NCI-H1417 treated with DMSO at 0.1 percent for 48 hours (cell line): ENCODE results near the gene RFX2.
"Not testable (repeated sequence)": the region's sequence is repeated elsewhere in the genome, so short reads cannot be mapped to it uniquely, and the experiment has no call there.

Experiments
- DNase-seq: peaks from one replicate; lab custom pipeline; 2025; lab: John Stamatoyannopoulos, UW

Gene RFX2

DNA sequence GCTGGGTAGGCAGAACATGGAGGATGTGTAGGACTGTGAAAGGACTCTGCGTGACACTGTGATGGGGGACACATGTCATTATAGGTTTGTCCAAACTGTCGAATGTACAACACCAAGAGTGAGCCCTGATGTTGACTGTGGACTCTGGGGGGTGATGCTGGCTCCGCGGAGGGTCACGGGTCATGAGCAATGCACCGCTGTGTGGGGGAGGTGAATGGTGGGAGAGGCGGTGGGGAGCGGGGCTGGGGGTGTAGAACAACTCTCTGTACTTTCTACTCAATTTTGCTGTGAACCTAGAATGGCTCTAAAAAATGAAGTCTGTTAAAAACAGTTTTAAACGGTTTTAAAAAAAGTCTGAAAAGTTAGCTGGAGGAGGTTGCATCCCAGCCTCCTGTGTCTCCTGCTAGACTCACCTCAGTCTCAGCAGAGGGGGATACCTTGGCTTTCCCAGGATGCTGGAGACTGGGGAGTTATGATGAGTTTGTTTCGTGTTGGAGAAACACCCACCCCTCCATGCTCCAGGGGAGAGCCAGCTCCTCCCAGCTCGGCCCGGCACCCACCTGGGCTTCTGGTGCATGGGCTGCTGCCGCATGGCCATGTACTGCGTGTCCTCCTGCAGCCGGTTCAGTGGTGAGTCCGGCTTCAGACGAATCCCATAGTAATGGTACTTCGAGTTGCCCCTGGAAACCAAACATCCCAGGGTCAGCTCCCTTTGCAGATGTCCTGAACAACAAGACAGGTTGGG, 97.7 kb downstream of the RFX2 start:
- no peak for DNase-seq

DNA sequence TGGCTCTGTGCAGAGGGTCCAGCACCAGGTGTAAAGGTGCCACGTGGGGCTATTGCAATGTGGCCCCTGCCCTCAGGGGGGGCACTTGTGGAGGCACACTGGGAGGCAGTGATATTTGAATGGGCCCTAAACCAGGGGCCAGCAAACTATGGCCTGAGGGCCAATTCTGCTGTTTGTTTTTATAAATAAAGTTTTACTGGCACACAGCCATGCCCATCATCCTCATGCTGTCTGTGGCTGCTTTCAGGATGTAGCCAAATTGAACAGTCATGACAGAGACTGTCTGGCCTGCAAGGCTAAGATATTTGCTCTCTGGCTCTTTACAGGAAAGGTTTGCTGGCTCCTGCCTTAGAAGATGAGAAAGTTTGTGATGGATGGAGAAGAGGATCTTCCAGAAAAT, 98.5 kb downstream of the RFX2 start:
- DNase-seq, result no peak

DNA sequence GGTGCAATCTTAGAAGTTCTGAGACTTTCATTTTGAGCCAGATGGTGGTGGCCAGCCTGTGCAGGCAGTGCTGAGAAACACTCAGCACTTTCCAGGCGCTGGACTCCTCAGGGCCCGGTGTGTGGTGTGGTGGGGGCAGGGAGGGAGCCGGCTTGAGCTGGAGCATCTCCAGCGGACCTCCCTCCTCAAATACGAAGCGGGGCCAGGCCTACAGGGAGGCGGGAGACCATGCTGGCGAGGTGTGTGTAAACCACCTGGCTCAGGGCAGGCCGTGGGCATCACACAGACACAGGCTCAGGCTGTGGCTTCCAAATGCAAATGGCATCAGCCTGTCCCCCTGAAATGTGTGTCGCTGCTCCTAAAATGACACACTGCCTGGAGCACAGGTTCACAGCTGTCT, 99.1 kb downstream of the RFX2 start:
- no peak for DNase-seq

DNA sequence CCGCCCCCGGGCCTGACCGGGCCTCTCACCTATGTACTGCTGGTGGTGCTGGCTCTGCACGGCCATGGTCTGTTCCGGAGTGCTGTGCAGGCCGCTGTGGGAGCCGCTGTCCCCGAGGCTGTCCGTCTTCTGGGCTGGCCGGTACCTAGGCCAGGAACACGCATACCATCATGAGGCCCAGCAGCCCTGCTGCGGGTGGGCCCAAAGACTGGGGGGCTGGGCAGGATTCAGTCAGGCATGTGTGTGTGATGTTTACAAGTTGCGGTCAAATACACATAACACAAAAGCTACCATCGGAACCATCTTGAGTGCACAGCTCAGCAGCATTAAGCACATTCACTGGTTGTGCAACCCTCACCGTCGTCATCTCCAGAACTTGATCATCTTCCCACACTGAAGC, 100.2 kb downstream of the RFX2 start:
- no peak for DNase-seq

DNA sequence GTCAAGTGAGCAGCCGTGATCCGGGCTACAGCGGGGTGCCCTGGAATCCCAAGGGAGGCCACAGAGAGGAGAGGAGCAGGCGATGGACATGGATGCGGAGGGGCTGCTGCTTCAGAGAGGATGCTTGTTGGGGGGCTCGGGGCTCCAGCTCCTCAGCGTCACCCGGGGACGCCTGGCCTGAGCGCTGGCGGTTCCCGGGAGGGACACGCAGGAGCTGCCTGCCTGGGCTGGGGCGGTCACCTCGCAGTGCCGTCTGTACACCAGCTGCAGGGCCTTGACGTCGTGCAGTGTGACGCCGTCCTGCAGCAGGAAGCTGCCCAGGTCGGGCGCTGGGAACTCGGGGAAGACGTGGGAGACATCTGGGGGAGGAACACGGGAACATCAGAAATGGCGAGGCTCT, 102.4 kb downstream of the RFX2 start:
- DNase-seq, result no peak

DNA sequence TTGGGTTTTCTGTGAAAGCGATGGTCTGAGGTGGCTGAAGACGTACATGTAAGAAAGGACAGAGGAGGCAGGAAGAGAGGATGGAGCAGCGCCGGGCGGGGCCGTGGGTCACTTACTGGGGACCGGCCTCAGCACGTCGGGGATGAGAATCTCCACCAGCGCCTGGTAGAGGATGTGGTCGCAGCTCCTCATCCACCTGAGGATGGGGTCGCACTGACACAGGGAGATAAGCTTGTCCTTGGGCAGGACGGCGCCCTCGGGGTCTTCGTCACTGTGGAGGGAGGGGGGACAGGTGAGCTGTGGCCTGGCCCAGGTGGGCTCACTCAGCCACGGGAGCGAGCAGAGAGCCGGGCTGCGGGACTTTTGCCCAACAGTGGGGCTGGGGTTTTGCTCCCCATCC, 103.4 kb downstream of the RFX2 start:
- no peak for DNase-seq

DNA sequence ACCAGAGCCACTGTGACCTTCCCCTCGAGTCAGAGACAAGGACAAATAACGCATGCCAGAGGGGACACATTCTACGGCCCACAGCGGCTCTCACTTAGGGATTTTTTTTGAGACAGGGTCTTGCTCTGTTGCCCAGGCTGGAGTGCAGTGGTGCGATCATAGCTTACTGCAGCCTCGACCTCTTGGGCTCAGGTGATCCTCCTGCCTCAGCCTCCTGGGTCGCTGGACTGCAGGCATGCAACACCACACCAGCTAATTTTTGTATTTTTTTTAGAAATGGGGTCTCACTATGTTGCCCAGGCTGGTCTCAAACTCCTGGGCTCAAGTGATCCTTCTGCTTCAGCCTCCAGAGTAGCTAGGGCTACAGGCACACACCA, 104.2 kb downstream of the RFX2 start:
- DNase-seq, result not testable (repeated sequence)

DNA sequence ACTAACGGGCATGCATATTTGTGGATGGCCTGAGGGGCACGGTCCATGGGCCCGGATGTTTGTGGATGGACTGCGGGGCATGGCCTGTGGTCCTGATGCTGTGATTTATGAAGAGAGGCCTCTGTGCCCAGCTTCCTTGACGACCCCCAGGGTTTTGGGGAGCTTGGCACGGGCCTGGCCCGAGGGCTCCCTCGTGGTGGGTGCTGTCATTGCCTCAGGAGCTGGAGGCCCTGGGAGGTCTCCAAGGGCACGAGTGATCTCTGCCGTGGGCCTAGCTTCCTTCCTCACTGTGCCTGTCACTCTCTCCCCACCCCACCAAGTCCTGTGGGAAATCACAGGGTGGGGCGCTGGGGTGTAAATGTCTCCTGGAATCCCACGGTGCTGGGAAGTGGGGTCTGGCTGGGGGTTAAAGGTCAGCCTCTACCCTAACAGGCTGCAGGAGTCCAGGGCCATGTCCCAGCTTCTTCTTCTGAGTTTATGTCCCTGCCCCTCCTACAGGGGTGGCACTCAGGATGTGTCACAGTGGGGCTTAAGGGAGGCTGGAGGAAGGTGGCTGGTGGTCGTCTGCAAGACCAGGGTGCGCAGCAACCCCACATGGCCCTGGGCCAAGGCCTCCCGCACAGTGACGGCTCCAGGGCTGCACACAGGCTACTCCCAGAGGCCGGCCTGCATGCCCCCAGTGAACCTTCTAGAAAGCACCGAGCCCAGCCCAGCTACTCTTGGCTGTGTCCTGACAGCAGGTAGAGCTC, 104.8 kb downstream of the RFX2 start:
- DNase-seq, result no peak

DNA sequence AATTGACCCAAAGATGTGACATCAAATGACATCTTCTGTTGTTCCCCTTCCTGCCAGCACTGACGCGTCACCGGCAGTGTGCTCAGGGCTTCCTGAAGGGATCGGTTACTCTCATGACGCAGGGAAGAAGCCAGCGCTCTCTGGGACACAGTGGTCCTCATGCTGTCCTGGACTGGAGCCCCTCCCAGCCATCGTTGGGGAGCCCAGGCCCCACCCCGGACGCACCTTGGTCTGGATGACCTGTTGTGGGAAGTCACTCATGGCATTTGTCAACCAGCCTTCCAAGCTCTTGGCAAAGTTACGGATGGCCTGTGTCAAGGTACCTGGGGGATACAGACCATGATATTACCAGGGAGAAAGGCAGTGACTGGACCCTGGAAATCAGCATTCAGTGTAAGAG, 106.3 kb downstream of the RFX2 start:
- no peak for DNase-seq

DNA sequence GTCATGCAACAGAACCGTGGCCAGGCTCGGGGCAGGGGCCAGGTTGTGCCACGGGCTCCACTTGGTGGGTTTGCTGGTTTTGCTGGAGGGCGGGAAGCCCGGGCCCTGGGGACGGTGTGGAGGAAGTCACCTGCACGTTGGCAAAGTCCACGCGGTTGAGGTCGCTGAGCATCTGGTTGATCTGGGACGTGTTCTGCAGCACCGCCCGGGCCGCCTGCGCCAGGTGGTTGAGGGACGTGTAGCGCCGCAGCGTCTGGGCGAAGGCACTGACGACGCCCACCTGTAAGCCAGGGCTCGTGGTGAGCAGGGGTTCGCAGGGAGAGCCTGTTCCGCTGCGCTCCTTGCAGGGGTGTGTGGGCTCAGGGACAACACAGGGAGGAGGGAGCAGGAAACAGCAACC, 107.7 kb downstream of the RFX2 start:
- DNase-seq, result no peak

DNA sequence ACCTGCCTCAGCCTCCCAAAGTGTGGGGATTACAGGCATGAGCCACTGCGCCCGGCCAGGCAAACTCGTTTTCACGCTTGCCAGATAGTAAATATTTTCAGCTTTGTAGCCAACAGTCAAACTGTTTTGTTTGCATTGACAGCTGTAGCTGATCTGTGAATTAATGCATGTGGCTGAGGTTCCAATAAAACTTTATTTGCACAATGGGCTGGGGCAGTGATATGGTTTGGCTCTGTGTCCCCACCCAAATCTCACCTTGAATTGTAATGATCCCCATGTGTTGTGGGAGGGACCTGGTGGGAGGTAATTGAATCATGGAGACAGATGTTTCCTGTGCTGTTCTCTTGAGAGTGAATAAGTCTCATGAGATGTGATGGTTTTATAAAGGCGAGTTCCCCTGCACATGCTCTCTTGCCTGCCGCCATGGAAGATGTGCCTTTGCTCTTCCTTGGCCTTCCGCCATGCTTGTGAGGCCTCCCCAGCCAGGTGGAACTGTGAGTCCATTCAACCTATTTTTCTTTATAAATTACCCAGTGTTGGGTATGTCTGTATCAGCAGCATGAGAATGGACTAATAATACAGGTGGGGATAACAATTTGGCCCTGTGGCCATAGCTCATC, 110.0 kb downstream of the RFX2 start:
- DNase-seq, result no peak

DNA sequence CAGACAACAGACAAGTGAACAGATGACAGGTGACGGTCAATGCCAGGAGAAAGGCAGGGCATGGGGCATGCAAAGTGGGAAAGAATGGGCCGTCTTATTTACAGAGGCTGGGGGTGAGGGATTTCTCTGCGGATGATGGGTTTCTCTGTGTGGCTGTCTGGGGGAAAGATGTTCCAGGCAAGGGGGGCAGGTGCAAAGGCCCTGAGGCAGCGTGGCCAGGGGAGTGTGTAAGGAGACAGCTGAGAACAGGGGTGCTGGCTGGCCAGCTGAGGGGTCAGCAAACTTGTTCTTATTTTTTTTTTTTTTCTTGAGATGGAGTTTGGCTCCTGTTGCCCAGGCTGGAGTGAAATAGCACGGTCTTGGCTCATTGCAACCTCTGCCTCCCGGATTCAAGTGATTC, 110.6 kb downstream of the RFX2 start:
- no peak for DNase-seq

DNA sequence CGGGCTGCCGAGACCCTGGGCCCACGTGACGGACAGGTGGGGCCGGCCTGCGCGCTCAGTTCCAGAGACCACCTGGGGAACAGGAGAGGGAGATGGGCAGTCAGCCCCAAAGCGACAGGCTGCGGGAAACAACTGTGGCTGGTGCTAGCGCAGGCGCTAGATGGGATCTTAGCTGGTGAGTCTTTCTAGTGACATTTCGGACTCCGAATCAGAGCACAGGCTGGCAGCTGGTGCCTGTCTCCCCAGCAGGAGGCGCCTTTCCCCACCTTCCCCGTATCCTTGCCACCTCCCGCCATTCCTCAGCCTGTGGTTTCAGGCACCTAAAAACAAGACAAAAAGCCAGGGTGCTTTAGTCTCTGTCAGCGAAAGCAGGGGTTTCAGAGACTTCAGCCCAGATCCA, 112.9 kb downstream of the RFX2 start:
- DNase-seq, result no peak

DNA sequence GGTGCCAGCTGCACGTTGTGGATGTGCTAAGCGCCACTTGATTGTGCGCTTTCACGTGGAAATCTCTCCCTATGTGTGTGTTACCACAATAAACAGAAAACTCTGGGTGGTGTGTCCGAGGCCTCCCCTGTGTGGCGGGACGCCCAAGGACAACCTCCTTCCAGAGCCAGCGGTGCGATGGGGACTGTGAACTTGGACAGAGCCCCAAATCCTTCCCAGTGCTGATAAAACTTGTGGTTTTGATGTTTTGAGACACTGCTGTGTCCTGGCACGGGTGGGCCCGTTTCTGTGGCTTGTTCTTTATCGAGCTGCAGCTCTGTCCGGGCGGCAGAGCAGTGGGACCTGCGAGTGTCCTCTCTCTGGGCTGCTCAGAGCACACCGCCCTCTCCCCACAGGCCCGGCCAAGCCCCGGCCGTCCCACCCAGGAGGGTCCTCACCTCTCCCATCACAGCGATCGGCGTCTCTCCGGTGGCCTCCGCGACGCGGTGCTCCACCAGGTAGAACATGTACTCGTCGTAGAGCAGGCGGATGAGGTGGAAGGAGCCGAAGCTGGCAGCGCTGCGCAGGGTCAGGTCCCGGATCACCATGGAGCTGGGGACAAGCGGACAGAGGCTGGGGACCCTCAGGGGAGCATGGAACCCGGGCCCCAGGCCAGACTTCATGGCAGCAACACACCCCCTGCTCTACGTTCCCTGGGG, 113.5 kb downstream of the RFX2 start:
- DNase-seq, result no peak

DNA sequence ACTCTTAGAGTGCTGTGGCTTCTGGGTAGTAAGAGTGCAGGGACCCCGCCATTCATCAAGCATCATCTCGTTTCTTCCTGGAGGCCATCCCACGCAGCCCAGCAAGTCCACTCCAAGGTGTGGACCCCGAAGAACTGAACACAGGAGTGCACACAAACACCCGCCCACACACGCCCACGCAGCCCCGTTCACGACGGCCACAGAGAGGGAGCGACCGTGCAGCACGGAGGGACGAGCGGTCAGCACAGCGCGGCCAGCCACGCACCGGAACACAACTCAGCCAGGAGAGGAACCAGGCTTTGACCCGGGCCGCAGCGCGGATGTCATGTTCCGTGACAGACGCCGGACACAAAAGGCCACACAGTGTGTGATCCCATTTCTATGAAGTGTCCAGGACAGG, 114.2 kb downstream of the RFX2 start:
- no peak for DNase-seq

DNA sequence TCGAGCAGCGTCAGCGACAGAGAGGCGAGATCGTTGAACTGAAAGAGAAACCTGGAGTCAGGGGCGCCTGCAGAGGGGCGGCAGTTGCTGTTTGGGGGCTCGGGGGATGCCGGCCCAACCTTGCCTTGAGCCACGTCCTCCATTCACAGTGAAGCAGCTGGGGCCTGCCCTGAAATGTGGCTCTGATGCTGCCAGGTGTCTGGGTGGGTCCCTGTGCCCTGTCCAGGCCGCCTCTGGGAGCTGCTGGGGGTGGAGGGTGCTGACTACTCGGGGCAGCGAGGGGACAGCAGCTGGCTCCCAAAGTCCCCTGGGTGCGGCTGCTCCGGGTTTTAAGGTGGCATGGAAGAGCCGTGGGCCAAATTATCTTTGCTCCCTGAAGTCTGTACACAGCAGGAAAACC, 114.7 kb downstream of the RFX2 start:
- DNase-seq, result no peak

DNA sequence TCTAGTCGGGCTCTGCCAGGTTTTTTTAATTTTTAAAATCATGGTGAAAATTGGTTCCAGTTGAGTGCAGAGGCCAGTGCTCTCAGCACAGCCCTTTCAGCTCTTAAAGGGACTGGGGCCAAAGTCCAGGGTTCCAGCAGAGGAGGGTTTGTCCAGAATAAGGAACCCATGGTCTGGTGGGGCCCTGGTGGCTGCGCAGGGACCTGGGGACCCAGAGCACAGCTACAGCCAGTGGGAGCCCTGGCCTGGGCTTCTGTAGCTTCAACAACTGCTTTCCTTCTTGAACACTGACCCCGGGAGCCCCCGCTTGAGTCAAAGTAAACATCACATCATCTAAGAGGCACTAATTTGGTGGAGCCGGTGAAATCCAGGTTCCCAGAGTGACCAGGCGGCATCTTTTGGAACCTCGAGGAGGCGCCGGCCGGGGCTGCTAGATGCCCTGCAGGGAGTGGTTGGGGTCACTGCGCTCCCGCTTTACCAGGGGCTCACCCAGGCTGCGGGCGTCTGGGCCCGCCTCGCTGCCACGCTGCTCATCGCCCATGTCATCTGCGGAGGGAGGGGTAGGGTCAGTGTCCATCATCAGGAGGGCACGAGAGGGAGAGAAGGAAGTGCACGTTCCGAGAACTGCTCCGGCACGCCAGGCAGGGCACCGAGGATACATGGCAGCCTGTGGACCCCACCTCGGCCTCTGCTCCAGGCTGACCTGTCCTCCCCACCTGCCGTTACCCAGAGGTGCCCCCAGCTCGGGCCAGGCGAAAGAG, 115.7 kb downstream of the RFX2 start:
- no peak for DNase-seq

DNA sequence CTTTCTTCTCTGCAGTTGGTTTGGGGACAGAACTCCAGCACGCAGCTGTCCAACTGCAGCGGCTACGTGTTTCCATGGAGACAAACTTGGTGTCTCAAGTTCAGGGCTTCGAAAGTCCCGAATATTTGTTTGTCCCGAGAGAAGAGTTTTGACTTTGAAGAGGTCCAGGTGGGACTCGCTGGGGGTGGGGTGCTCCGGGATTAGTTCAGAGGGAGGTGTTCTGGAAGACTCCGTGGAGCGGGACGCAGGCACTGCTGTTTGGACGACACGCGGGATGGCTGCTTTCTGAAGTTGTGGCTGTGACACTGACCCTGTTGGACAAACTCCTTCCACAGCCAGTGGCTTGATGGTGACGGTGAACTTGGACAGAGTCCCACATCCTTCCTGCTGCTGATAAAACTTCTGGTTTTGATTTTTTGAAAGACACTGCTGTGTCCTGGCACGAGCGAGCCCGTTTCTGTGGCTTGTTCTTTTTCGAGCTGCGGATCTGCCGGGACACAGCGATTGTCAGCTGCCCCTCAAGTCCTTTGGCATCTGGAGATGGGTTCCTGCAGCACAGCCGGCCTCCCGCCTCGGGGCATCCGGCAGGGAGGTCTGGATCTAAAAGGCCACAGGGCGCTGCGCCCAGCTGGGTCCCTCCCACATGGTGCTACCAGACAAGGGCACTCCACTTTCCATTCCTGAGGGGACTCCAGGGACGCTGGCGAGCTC, 116.5 kb downstream of the RFX2 start:
- DNase-seq, result no peak

DNA sequence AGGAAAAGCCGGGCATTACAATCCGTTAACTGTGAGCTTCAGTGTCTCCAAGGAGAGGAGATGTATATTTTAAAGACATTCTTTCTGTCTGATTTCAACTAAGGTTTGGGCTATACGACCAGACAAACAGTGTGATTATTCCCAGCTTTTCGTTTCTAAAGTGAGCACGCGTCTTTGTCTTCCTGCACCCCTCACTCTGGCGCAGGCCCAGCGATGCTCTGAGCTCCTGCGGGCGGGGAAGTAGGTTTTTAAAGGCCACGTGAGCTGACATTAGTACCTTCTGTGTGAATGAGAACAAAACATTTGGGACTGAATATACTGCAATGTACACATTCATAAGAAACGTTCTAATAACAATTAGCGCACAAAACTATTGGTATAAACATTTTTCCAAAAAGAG, 117.1 kb downstream of the RFX2 start:
- DNase-seq, result no peak

DNA sequence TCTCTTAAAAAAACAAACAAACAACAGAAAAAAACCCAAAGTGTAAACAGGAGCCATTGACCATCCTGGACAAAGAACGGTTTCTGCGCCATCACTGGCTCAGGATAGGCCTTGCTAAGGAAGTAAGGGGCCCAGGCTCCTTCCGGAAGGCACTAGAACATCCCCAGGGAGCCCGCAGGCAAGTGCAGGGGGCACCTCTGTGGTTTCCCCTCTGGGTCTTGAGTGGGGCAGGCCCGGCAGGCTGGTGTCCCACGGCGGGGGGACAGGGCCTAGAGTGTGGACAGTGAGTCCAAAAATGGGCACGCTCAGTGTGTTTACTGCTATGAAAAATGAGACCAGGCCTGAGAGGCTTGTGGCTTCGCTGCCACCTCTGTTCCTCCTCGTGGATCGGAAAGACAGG, 117.5 kb downstream of the RFX2 start:
- no peak for DNase-seq

DNA sequence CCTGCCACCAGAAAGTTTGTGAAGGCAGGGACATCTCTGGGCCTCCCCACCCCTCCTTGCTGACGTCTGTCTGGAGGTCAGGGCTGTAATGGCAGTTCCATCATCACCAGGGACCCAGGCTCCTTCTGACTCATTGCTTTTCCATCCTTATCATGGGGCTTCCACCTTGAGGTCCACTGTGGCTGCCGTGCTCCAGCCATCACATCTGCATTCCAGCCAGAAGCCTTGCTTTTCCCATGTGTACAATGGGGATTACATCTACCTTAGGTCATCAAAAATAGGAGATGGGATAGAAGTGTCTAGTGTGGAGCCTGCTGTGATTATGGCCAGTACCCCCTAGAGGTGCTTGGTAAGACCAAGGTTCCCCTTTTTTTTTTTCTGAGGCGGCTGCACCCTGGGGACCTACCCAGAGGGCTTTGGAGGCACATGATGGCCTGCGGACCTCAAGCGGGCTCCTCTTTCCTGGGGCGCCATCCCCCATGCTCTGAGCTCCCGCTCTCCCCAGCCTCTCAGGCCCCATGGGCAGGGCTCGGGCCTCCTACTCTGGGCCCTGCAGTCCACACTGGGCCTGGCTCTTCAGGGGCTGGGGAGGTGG, 119.0 kb downstream of the RFX2 start:
- DNase-seq, result no peak
